IMR-90 (cell line): ENCODE results near the gene MAN1A2. TPM values are rescaled to one million over a fixed set of nuclear protein-coding genes. Genes with fewer than 3 reads are reported as not detected.

Experiments used
- ATAC-seq: fragments of 200-7000 bp; cut with Tn5 transposase; 2 replicates; pipeline ENCODE4 v1.9.1; 2020; ENCODE audit warnings: low read depth, mild to moderate bottlenecking, moderate library complexity
- BruUV-seq: library from RNA; stranded (reverse); fragments of 400-500 nt; replicated peaks from 2 replicates; lab custom pipeline; 2021; lab: Mats Ljungman, UMichigan
- CTCF ChIA-PET: fragments of 300-600 bp; formaldehyde crosslinking; extraction: SDS; loops from one replicate; lab custom pipeline; 2021; ENCODE audit warnings: antibody characterized with exemption; lab: Yijun Ruan, JAX
- POLR2A ChIA-PET: fragments of 300-600 bp; sonication (Branson Sonifier 250); formaldehyde crosslinking; loops from one replicate; lab custom pipeline; 2022; ENCODE audit warnings: antibody characterized with exemption; ENCODE audit not compliant: unreplicated experiment; lab: Charles Lee
- DNase-seq: peaks from one replicate; pipeline ENCODE4 v3.0.0; 2013
- H2AFZ ChIP-seq: replicated peaks from 2 replicates; pipeline ENCODE3; 2013; ENCODE audit warnings: low read length, mild to moderate bottlenecking; ENCODE audit not compliant: poor library complexity
- H2AK5ac ChIP-seq: 2 replicates; pipeline ENCODE4 v1.6.1; 2013; ENCODE audit warnings: low read depth, low read length, inconsistent platforms
- H2AK9ac ChIP-seq: replicated peaks from 2 replicates; pipeline ENCODE3; 2013; ENCODE audit warnings: mild to moderate bottlenecking, low read depth, low read length, moderate library complexity; ENCODE audit not compliant: poor library complexity
- H2BK120ac ChIP-seq: 2 replicates; pipeline ENCODE4 v1.6.1; 2013; ENCODE audit warnings: low read depth, low read length, inconsistent platforms
- H2BK15ac ChIP-seq: 3 replicates; pipeline ENCODE4 v1.6.1; 2013; ENCODE audit warnings: low read depth, low read length, inconsistent platforms
- H2BK20ac ChIP-seq: 2 replicates; pipeline ENCODE4 v1.6.1; 2013; ENCODE audit warnings: low read depth, mild to moderate bottlenecking, inconsistent platforms, low read length, moderate library complexity
- H2BK5ac ChIP-seq: 2 replicates; pipeline ENCODE4 v1.6.1; 2013; ENCODE audit warnings: mild to moderate bottlenecking, low read depth, low read length, inconsistent platforms; ENCODE audit not compliant: poor library complexity, severe bottlenecking
- H3K14ac ChIP-seq: replicated peaks from 2 replicates; pipeline ENCODE4 v1.6.1; 2013; ENCODE audit warnings: low read depth, low read length, inconsistent platforms
- H3K18ac ChIP-seq: 2 replicates; pipeline ENCODE4 v1.6.1; 2013; ENCODE audit warnings: low read depth, low read length, control low read depth
- H3K23ac ChIP-seq: 2 replicates; pipeline ENCODE4 v1.6.1; 2013; ENCODE audit warnings: low read depth, low read length, inconsistent platforms
- H3K27ac ChIP-seq: 2 replicates; pipeline ENCODE4 v1.5.1; 2013; ENCODE audit warnings: mild to moderate bottlenecking, control low read depth, low read length; ENCODE audit not compliant: insufficient read depth
- H3K27me3 ChIP-seq: 2 replicates; pipeline ENCODE4 v1.6.1; 2013; ENCODE audit warnings: low read length; ENCODE audit not compliant: control insufficient read depth, insufficient read depth
- H3K36me3 ChIP-seq: 2 replicates; pipeline ENCODE4 v1.6.1; 2013; ENCODE audit warnings: low read length, mixed read lengths; ENCODE audit not compliant: control insufficient read depth, insufficient read depth
- H3K4ac ChIP-seq: 2 replicates; pipeline ENCODE4 v1.6.1; 2013; ENCODE audit warnings: low read depth, low read length, inconsistent platforms
- H3K4me1 ChIP-seq: 2 replicates; pipeline ENCODE4 v1.6.1; 2013; ENCODE audit warnings: low read length, mixed read lengths; ENCODE audit not compliant: control insufficient read depth, insufficient read depth
- H3K4me2 ChIP-seq: 2 replicates; pipeline ENCODE4 v1.6.1; 2013; ENCODE audit warnings: low read depth, mild to moderate bottlenecking, control low read depth, low read length, moderate library complexity
- H3K4me3 ChIP-seq: 2 replicates; pipeline ENCODE4 v1.5.1; 2013; ENCODE audit warnings: low read depth, mild to moderate bottlenecking, control low read depth, low read length, moderate library complexity; ENCODE audit not compliant: insufficient read depth
- H3K56ac ChIP-seq: 2 replicates; pipeline ENCODE4 v1.6.1; 2013; ENCODE audit warnings: low read length, inconsistent platforms; ENCODE audit not compliant: insufficient read depth; ENCODE audit errors: extremely low read depth
- H3K79me1 ChIP-seq, 2 experiments: 2 replicates each; pipeline ENCODE4 v1.6.1; 2013; ENCODE audit warnings: low read length in 2 of 2, inconsistent platforms in 1 of 2, low read depth in 1 of 2
- H3K9ac ChIP-seq: 2 replicates; pipeline ENCODE4 v1.6.1; 2013; ENCODE audit warnings: low read depth, low read length, control low read depth
- H3K9me1 ChIP-seq: 2 replicates; pipeline ENCODE4 v1.6.1; 2013; ENCODE audit warnings: low read length, inconsistent platforms; ENCODE audit not compliant: insufficient read depth
- H3K9me3 ChIP-seq: 2 replicates; pipeline ENCODE4 v1.6.1; 2013; ENCODE audit warnings: low read length; ENCODE audit not compliant: control insufficient read depth, insufficient read depth
- H4K20me1 ChIP-seq: 2 replicates; pipeline ENCODE4 v1.6.1; 2013; ENCODE audit warnings: low read length, inconsistent platforms; ENCODE audit not compliant: insufficient read depth
- H4K5ac ChIP-seq: 2 replicates; pipeline ENCODE4 v1.6.1; 2013; ENCODE audit warnings: mild to moderate bottlenecking, low read depth, low read length, control low read depth
- H4K8ac ChIP-seq, 2 experiments: 2 replicates each; pipeline ENCODE4 v1.6.1; 2013; ENCODE audit warnings: low read depth in 2 of 2, low read length in 2 of 2, control low read depth in 1 of 2, inconsistent platforms in 1 of 2
- H4K91ac ChIP-seq: 2 replicates; pipeline ENCODE4 v1.6.1; 2013; ENCODE audit warnings: low read depth, low read length, inconsistent platforms; ENCODE audit not compliant: insufficient read depth
- MAZ ChIP-seq: IDR thresholded peaks from 2 replicates; pipeline ENCODE4 v1.6.1; 2012; ENCODE audit warnings: low read depth, mild to moderate bottlenecking, low read length, improper control_type of control experiment, moderate library complexity, borderline replicate concordance
- MXI1 ChIP-seq: IDR thresholded peaks from 2 replicates; pipeline ENCODE4 v1.6.1; 2012; ENCODE audit warnings: low read depth, mild to moderate bottlenecking, low read length, moderate library complexity, borderline replicate concordance
- POLR2A ChIP-seq: IDR thresholded peaks from 2 replicates; pipeline ENCODE4 v1.6.1; 2012; ENCODE audit warnings: mild to moderate bottlenecking, low read depth, low read length
- SMC3 ChIP-seq: fragments of 150-350 bp; IDR thresholded peaks from 2 replicates; pipeline ENCODE4 v1.6.1; 2016; ENCODE audit warnings: low read depth, mild to moderate bottlenecking, antibody characterized with exemption, low read length, moderate library complexity
- USF2 ChIP-seq: fragments of 150-350 bp; IDR thresholded peaks from 2 replicates; pipeline ENCODE4 v1.6.1; 2017; ENCODE audit warnings: mild to moderate bottlenecking, antibody characterized with exemption, low read length, low read depth
- WGBS, 2 experiments: methylation state at CpG; one replicate each; pipeline versions ENCODE4 v1.1.5 to v1.1.7; 2013; ENCODE audit warnings: missing lambda C conversion rate in 2 of 2; ENCODE audit not compliant: insufficient read length in 1 of 2; ENCODE audit errors: extremely low coverage in 2 of 2; 5-methylcytosine and 5-hydroxymethylcytosine counted together
- dilution Hi-C: fragments of 300-500 bp; cut with HindIII; formaldehyde crosslinking; loops from one replicate; pipeline ENCODE4 v1.14.3; 2018; ENCODE audit warnings: low sequenced_read_pairs; ENCODE audit not compliant: unreplicated experiment
- in situ Hi-C: fragments of 300-500 bp; cut with MboI; formaldehyde crosslinking; loops from 3 replicates; pipeline ENCODE4 v1.14.3; 2019; ENCODE audit warnings: low sequenced_read_pairs, inconsistent platforms, mixed read lengths
- intact Hi-C: fragments of 100-400 bp; cut with micrococcal nuclease; formaldehyde crosslinking; loops from 2 replicates; pipeline ENCODE4 v1.10.0; 2022
- polyA plus RNA-seq, 3 experiments: library from polyadenylated mRNA; depleted of rRNA; stranded (reverse); fragments of >200 nt; gene quantifications; 2 replicates each; pipeline ENCODE4 v1.2.3, GENCODE V29; 2012; ENCODE audit warnings: low replicate concordance in 1 of 3
- total RNA-seq: library from RNA; depleted of rRNA; stranded (reverse); fragments of >200 nt; gene quantifications from 2 replicates; pipeline ENCODE4 v1.2.3, GENCODE V29; 2012

Gene MAN1A2
- total and polyA plus RNA-seq, 2 of the 4 experiments (the other 2 are of a cell fraction) = 12.4 to 29.4 TPM

DNA sequence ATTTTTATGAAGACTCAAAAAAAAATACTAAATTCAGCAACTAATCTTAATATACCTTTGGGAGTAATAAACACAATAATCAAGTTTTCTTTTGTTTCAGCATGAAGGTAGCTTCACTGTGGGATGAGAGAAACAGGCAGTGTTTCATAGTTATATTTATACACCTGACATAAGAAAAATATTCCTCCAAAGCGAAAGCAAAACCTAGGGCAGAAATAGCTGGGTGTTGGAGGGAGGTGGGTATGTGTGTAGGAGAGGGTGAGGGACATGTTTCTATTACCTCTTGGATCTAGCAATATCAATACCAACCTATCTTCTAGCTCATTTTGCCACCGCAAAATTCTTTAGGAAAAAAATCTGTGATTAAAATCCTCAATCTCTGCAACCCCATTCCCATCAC, 24.9 kb upstream of the MAN1A2 start:
- no peak overlapping the region for H4K8ac ChIP-seq
- intact Hi-C loops = no loop called here
- no peak overlapping the region for H3K23ac ChIP-seq
- no peak for TF ChIP-seq MXI1
- TF ChIP-seq USF2 = no peak
- TF ChIP-seq MAZ = no peak
- TF ChIP-seq POLR2A = no peak
- no peak for TF ChIP-seq SMC3
- WGBS, 2 experiments = 100% methylated on average over 1 of the region's 2 CpGs; no CpG with 5 or more reads in 1 of the 2 experiments
- dilution Hi-C loops = no loop called here
- no peak overlapping the region for H3K4me3 ChIP-seq
- H2AFZ ChIP-seq = no peak overlapping the region
- H3K9me3 ChIP-seq = no peaks in the 10 kb centered on the region
- in situ Hi-C loops = no loop called here
- no peaks in the 10 kb centered on the region; the same call in 1 of the 2 replicates for H3K27me3 ChIP-seq
- H3K4me1 ChIP-seq = no peaks in the 10 kb centered on the region; the same call in 1 of the 2 replicates
- no peak overlapping the region for H4K5ac ChIP-seq
- no peak overlapping the region for H3K4ac ChIP-seq
- no peak overlapping the region for H3K56ac ChIP-seq
- no peak overlapping the region for H2AK5ac ChIP-seq
- H3K36me3 ChIP-seq = no peaks in the 10 kb centered on the region
- no peaks in the 10 kb centered on the region for H4K20me1 ChIP-seq
- no peak for ATAC-seq
- BruUV-seq = no TSS peak
- H3K18ac ChIP-seq = no peak overlapping the region
- no peak overlapping the region for H2BK5ac ChIP-seq
- no peak overlapping the region for H4K91ac ChIP-seq
- H3K14ac ChIP-seq = no peak overlapping the region
- no peak overlapping the region for H3K9ac ChIP-seq
- no peak for DNase-seq
- CTCF ChIA-PET = interaction anchor here (0.8 kb wide), 1 partner anchor 8 kb away, joined by 3 read pairs; no protein-coding TSS in a partner anchor
- no peaks in the 10 kb centered on the region for H3K79me1 ChIP-seq
- no peaks in the 10 kb centered on the region for H3K9me1 ChIP-seq
- POLR2A ChIA-PET = no interaction called here
- no peak overlapping the region for H2BK120ac ChIP-seq
- no peak overlapping the region for H2BK15ac ChIP-seq
- no peak overlapping the region for H2AK9ac ChIP-seq
- no peak overlapping the region for H2BK20ac ChIP-seq
- no peak overlapping the region for H3K27ac ChIP-seq
- no peak overlapping the region for H3K4me2 ChIP-seq
